GM13976 (cell line): ENCODE results near the gene MORN1.

Experiments used
- DNase-seq: peaks from one replicate; pipeline ENCODE4 v3.0.0; 2012; ENCODE audit warnings: low spot score
- in situ Hi-C: fragments of 300-500 bp; cut with MboI; formaldehyde crosslinking; loops from one replicate; pipeline ENCODE4 v1.12.0; 2022; ENCODE audit warnings: low sequenced_read_pairs, mixed read lengths, inconsistent platforms; ENCODE audit not compliant: unreplicated experiment
- TF ChIP-seq, protein P1 (sequence below): IDR thresholded peaks from 2 replicates; pipeline ENCODE4 v1.5.1; 2012; ENCODE audit warnings: borderline replicate concordance, mild to moderate bottlenecking; ENCODE audit not compliant: insufficient read depth; ENCODE audit errors: extremely low read depth, missing control alignments, control extremely low read depth

MORN1 gene

DNA sequence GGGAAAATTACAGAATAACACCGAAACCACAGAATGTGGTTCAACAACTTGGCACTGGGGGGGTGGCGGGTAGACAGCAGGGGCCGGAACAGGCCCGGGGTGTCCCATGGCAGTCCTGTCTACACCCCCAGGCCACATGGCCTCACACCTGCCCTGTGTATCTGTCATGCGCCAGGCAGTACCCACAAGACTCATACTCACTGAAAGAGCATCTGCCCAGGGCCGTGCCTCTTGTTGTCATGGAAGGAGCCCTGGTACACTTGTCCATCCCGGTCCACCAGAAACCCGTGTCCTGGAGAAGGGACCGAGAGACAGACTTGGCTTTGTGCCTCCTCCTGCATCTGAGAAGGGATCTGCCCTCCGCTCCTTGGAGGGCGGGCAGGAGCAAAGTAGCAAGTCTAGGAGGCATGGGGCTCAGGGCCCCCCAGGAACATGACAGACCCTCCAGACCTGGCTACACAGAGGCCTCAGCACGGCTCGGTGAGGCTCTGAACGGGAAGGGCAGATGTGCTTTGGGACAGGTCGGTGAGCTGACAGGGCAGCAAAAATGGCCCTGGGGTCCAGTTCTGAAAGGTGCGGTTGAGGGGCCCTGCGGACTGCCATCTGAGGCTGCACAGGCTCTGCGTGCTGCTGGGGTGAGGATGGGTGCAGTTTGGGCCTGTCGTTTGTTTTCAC is 5.6 kb downstream of the MORN1 start:
- in situ Hi-C loops = no loop called here
- TF ChIP-seq, protein P1, sequence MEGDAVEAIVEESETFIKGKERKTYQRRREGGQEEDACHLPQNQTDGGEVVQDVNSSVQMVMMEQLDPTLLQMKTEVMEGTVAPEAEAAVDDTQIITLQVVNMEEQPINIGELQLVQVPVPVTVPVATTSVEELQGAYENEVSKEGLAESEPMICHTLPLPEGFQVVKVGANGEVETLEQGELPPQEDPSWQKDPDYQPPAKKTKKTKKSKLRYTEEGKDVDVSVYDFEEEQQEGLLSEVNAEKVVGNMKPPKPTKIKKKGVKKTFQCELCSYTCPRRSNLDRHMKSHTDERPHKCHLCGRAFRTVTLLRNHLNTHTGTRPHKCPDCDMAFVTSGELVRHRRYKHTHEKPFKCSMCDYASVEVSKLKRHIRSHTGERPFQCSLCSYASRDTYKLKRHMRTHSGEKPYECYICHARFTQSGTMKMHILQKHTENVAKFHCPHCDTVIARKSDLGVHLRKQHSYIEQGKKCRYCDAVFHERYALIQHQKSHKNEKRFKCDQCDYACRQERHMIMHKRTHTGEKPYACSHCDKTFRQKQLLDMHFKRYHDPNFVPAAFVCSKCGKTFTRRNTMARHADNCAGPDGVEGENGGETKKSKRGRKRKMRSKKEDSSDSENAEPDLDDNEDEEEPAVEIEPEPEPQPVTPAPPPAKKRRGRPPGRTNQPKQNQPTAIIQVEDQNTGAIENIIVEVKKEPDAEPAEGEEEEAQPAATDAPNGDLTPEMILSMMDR = no peak
- DNase-seq = no peak

DNA sequence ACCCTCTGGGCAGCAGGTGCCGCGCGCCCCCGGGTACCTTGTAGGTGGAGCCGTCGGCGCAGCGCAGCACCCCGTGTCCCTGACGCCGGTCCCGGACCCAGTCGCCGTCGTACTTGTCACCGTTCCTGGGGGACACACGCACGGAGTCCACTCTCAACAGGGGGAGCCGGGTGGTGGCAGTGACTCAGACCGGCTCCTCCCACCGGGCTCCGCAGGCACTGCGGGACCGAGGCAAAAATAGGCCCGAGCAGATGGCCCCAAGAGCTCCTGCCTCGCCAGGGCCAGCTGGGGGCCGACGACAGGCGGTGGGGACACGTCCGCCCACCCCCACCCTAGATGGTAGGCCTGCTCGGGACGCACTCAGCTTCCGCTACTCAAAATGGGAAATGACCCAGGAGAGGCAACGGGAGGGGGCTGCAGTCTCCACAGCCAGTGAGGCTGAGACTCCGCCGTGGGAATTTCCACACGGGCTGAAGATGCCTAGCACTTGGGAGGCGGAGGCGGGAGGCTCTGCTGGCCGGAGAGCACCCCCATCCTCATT is 6.3 kb downstream of the MORN1 start:
- in situ Hi-C loops = no loop called here
- DNase-seq = no peak
- TF ChIP-seq, protein P1 = no peak

DNA sequence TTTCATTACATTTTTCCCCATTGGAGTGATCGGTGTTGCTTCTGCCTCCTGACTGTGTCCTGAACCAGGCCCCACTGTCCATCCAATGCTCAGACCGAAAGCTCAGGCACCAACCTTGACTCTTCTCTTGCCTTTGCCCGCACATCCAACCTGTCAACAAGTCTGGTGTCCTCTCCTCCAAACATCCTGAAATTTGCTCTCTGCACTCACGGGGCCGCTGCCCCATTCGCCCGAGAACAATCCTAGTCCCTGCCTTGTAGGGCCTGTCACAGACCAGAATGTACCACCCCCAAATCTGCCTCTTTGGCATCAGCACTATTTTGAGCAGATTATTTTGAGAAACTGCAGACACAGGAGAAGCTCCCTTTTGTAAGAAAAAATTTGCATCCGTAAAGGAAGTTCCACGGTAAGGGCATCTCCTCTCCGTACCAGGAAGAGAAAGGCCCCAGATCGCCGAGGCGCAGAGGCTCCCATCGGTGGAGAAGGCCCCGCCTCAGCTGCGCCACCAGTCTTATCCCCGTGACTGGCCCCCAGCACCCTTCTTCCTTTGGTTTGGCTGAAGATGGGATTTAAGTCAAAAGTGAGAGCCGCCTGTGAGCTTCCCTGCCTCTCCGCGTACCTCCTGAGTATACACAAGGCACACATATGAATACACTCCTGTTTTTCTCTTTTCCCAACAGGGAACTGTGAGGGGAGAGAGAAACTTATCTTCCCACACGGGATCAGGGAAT is 7.1 kb downstream of the MORN1 start:
- DNase-seq = no peak
- in situ Hi-C loops = no loop called here
- TF ChIP-seq, protein P1 = no peak

- TF ChIP-seq, protein P1 = no peak
- in situ Hi-C loops = no loop called here
- DNase-seq = no peak
Observed at GRCh38 chr1:2383576-2383975, 7.8 kb downstream of the MORN1 start.

- DNase-seq = peak; percentile 75
- in situ Hi-C loops = no loop called here
- TF ChIP-seq, protein P1 = peak; percentile 48
Observed at GRCh38 chr1:2382621-2383361, 8.6 kb downstream of the MORN1 start.
